ENCODE data around the gene POLR3A. TPM values are rescaled to one million over a fixed set of nuclear protein-coding genes. Genes with fewer than 3 reads are reported as not detected.

Gene POLR3A
- total RNA-seq, 1 experiment from 2014 or later: 38.0 TPM

GRCh38 chr10:77949167-77949566 lies 80.1 kb downstream of the POLR3A start:
- no peak for TF ChIP-seq CTCF (conservative IDR thresholded peaks at IDR 0.05)
- Mint-ChIP-seq H3K36me3 (ENCODE audit: insufficient read depth in 1 of 3, low read depth in 3 of 3) (peaks cover 14 to 21% (median 15%) of the 10 kb centered on the region in 3 experiments), H3K27ac (peak overlapping the region; percentile 75 to 96 (median 88); a peak in 5 of 7 replicates), H3K4me3 (peak overlapping the region in 1 of 2 experiments; percentile 24; a peak in 2 of 5 replicates), H3K4me1 (peaks cover 12 to 14% of the 10 kb centered on the region in 2 experiments), H3K9me3 (peaks cover 22 to 23% of the 10 kb centered on the region in 2 experiments), H3K27me3 (ENCODE audit: low read depth) (peaks cover 2% of the 10 kb centered on the region; the same call in 1 of the 2 replicates)
- H3K9ac ChIP-seq (ENCODE audit: extremely low read depth, insufficient read length, low read length): peak overlapping the region; percentile 4
- peak overlapping the region; percentile 43 for H2AFZ ChIP-seq (ENCODE audit: low read length)
- H2BK5ac ChIP-seq (ENCODE audit: insufficient read length, low read length): peak overlapping the region; percentile 48
- peak; percentile 94 for DNase-seq
- no peak overlapping the region for H4K8ac ChIP-seq (replicated peaks; ENCODE audit: insufficient read length, low read depth, low read length)
- H3K4me2 ChIP-seq (ENCODE audit: insufficient read depth, insufficient read length, low read length): peak overlapping the region; percentile 51
- no peak overlapping the region for H4K5ac ChIP-seq (ENCODE audit: insufficient read length, low read depth, low read length)
- no peaks in the 10 kb centered on the region for H3K79me1 ChIP-seq (ENCODE audit: insufficient read depth, low read depth, low read length, poor library complexity, severe bottlenecking)
- no peak overlapping the region for H2BK15ac ChIP-seq (ENCODE audit: low read depth, low read length)
- peak overlapping the region; percentile 77 for H2BK12ac ChIP-seq (ENCODE audit: insufficient read length, low read depth, low read length)
- no peaks in the 10 kb centered on the region for H3K79me2 ChIP-seq (ENCODE audit: insufficient read depth, low read length)
- H3K18ac ChIP-seq (ENCODE audit: insufficient read length, low read depth, low read length): peak overlapping the region; percentile 87
- no peaks in the 10 kb centered on the region for H3K9me3 ChIP-seq (ENCODE audit: control insufficient read depth, low read depth, low read length)
- H3K4ac ChIP-seq (ENCODE audit: low read depth, low read length): no peak overlapping the region
- H3K56ac ChIP-seq (ENCODE audit: insufficient read length, low read depth, low read length): no peak overlapping the region
- H3K27ac ChIP-seq (ENCODE audit: insufficient read length, low read depth, low read length): peak overlapping the region; percentile 93
- H3K27me3 ChIP-seq (ENCODE audit: insufficient read depth, low read length): no peaks in the 10 kb centered on the region
- peaks cover 2% of the 10 kb centered on the region for H3K4me1 ChIP-seq (ENCODE audit: insufficient read depth, low read length)
- H3K23ac ChIP-seq (ENCODE audit: insufficient read length, low read depth, low read length): no peak overlapping the region
- H4K20me1 ChIP-seq (ENCODE audit: control insufficient read depth, insufficient read depth, insufficient read length): no peaks in the 10 kb centered on the region
- H2BK120ac ChIP-seq (ENCODE audit: low read depth, low read length, poor library complexity, severe bottlenecking): no peak overlapping the region
- H2BK20ac ChIP-seq (ENCODE audit: low read depth, low read length, poor library complexity, severe bottlenecking): no peak overlapping the region
- WGBS (ENCODE audit: extremely low coverage, insufficient read length, low lambda C conversion rate): no CpG with 5 or more reads among the region's 7 CpGs
- no peak overlapping the region for H2AK5ac ChIP-seq (ENCODE audit: insufficient read length, low read length)
- H3K14ac ChIP-seq (ENCODE audit: insufficient read depth, low read length): peak overlapping the region; percentile 81
- H4K91ac ChIP-seq (ENCODE audit: insufficient read length, low read depth, low read length): no peak overlapping the region
- H3T11ph ChIP-seq (ENCODE audit: low read length): no peak overlapping the region
- peaks cover 3% of the 10 kb centered on the region for H3K23me2 ChIP-seq (ENCODE audit: insufficient read length, low read depth, low read length, poor library complexity, severe bottlenecking)
